ENCODE results near the gene SEC16A. TPM values are rescaled to one million over a fixed set of nuclear protein-coding genes. Genes with fewer than 3 reads are reported as not detected.
A peak's percentile ranks its signal among the peaks of the same experiment; 100 is the strongest.

The SEC16A gene
- total and polyA plus RNA-seq, 4 donors: 44.2 to 78.8 (median 46.7) TPM

GRCh38 chr9:136493567-136493971 lies 10.7 kb upstream of the SEC16A start:
- TF ChIP-seq, protein P1, sequence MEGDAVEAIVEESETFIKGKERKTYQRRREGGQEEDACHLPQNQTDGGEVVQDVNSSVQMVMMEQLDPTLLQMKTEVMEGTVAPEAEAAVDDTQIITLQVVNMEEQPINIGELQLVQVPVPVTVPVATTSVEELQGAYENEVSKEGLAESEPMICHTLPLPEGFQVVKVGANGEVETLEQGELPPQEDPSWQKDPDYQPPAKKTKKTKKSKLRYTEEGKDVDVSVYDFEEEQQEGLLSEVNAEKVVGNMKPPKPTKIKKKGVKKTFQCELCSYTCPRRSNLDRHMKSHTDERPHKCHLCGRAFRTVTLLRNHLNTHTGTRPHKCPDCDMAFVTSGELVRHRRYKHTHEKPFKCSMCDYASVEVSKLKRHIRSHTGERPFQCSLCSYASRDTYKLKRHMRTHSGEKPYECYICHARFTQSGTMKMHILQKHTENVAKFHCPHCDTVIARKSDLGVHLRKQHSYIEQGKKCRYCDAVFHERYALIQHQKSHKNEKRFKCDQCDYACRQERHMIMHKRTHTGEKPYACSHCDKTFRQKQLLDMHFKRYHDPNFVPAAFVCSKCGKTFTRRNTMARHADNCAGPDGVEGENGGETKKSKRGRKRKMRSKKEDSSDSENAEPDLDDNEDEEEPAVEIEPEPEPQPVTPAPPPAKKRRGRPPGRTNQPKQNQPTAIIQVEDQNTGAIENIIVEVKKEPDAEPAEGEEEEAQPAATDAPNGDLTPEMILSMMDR (IDR thresholded peaks at IDR 0.05; ENCODE audit: control extremely low read depth, extremely low read depth): no peak
- Histone ChIP-seq H3K27ac (ENCODE audit: low read depth in 1 of 2, low read length in 1 of 2) (peak overlapping the region in 1 of 2 donors; percentile 27), H3K4me1 (ENCODE audit: control insufficient read depth in 5 of 5, insufficient read depth in 5 of 5, low read length in 5 of 5) (peaks cover 0 to 9% (median 3%) of the 10 kb centered on the region in 5 donors), H3K4me3 (no peak overlapping the region), H3K9me3 (ENCODE audit: control insufficient read depth in 4 of 4, insufficient read depth in 3 of 4, low read length in 3 of 4) (no peaks in the 10 kb centered on the region), H3K36me3 (ENCODE audit: control insufficient read depth in 4 of 4, insufficient read depth in 4 of 4, low read length in 4 of 4) (peaks cover 2 to 41% (median 10%) of the 10 kb centered on the region in 4 donors), H3K27me3 (ENCODE audit: control insufficient read depth in 3 of 3, insufficient read depth in 3 of 3, low read length in 2 of 3) (no peaks in the 10 kb centered on the region), H3K9ac (ENCODE audit: insufficient read depth in 1 of 2, low read length in 2 of 2) (no peak overlapping the region)
- WGBS, 2 donors: 82 to 86% methylated on average over 8 of the region's 8 CpGs
- DNase-seq (no peak), ATAC-seq (ENCODE audit: insufficient read depth, low FRiP score) (no peak)

DNA sequence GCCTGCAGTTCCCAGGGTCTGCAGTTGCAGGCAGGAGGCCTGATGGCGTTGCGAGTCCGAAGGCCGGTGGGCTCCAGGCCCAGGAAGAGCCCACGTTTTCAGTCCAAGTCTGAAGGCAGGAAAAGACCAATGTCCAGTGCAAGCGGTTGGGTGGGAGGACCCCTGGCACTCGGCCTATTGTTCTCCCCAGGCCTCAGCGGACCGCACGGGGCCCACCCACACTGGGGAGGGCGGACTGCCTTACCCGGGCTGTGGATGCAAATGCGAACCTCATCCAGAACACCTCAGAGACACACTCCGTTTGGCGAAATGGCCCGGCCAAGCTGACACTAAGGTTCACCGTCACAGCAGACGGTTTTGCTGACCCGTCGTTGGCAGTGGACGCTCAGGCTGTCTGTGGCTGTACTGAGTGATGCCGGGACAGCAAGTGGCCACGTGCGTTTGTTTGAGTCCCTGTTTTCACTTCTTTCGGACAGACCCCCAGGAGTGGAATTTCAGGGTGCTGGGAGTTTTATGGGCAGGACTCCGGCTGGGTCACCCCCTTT lies 10.2 kb upstream of the SEC16A start:
- Histone ChIP-seq H3K9ac (ENCODE audit: insufficient read depth in 1 of 2, low read length in 2 of 2) (no peak overlapping the region), H3K4me3 (no peak overlapping the region), H3K27me3 (ENCODE audit: control insufficient read depth in 3 of 3, insufficient read depth in 3 of 3, low read length in 2 of 3) (no peaks in the 10 kb centered on the region), H3K4me1 (ENCODE audit: control insufficient read depth in 5 of 5, insufficient read depth in 5 of 5, low read length in 5 of 5) (peaks cover 0 to 9% (median 3%) of the 10 kb centered on the region in 5 donors), H3K9me3 (ENCODE audit: control insufficient read depth in 4 of 4, insufficient read depth in 3 of 4, low read length in 3 of 4) (no peaks in the 10 kb centered on the region), H3K27ac (ENCODE audit: low read depth in 1 of 2, low read length in 1 of 2) (peak overlapping the region in 1 of 2 donors; percentile 71), H3K36me3 (ENCODE audit: control insufficient read depth in 4 of 4, insufficient read depth in 4 of 4, low read length in 4 of 4) (peaks cover 2 to 36% (median 9%) of the 10 kb centered on the region in 4 donors)
- ATAC-seq (ENCODE audit: insufficient read depth, low FRiP score): no peak
- WGBS, 2 donors: 66 to 75% methylated on average over 26 of the region's 26 CpGs
- DNase-seq: peak in 1 of 3 donors; percentile 40
- TF ChIP-seq, protein P1 (IDR thresholded peaks at IDR 0.05; ENCODE audit: control extremely low read depth, extremely low read depth): no peak

DNA sequence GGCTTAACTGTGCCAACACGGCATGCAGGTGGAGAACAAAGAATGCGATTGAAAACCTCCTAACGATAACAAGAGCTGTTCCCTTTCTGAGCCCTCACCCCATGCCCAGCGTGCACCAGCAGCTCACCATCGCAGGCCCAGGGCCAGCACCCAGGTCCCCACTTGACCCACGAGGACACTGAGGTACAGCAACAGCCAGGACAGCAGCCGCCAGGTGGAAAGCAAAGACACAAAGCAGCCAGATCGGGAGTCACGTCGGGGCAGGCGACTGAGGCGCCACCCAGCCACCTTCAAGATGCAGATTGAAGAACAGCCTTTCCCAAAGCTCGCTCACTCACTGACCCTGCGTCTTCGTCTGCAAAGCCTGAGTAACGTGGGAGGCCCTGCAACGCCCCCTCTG lies 6.9 kb upstream of the SEC16A start:
- no peak overlapping the region for H3K27ac ChIP-seq (ENCODE audit: low read depth in 1 of 2, low read length in 1 of 2)
- H3K4me3 ChIP-seq: no peak overlapping the region
- peaks cover 0 to 11% (median 3%) of the 10 kb centered on the region in 5 donors for H3K4me1 ChIP-seq (ENCODE audit: control insufficient read depth in 5 of 5, insufficient read depth in 5 of 5, low read length in 5 of 5)
- DNase-seq: no peak
- no peak for ATAC-seq (ENCODE audit: insufficient read depth, low FRiP score)
- WGBS, 2 donors: 89% methylated on average over 17 of the region's 17 CpGs
- no peak overlapping the region for H3K9ac ChIP-seq (ENCODE audit: insufficient read depth in 1 of 2, low read length in 2 of 2)
- H3K27me3 ChIP-seq (ENCODE audit: control insufficient read depth in 3 of 3, insufficient read depth in 3 of 3, low read length in 2 of 3): no peaks in the 10 kb centered on the region
- TF ChIP-seq, protein P1 (IDR thresholded peaks at IDR 0.05; ENCODE audit: control extremely low read depth, extremely low read depth): no peak
- H3K36me3 ChIP-seq (ENCODE audit: control insufficient read depth in 4 of 4, insufficient read depth in 4 of 4, low read length in 4 of 4): peaks cover 0 to 5% (median 0%) of the 10 kb centered on the region in 4 donors
- no peaks in the 10 kb centered on the region for H3K9me3 ChIP-seq (ENCODE audit: control insufficient read depth in 4 of 4, insufficient read depth in 3 of 4, low read length in 3 of 4)

Data from lung (tissue), 12 donors.